Limb (tissue), 2 donors: ENCODE data around the gene CARS2.
"Not testable (repeated sequence)": the region's sequence is repeated elsewhere in the genome, so short reads cannot be mapped to it uniquely, and the experiment has no call there.

ENCODE experiments used
- DNase-seq, 2 donors: peaks; one replicate each; pipeline ENCODE4 v3.0.0-alpha.2; 2016; ENCODE audit errors: extremely low spot score in 2 of 2

The CARS2 gene

DNA sequence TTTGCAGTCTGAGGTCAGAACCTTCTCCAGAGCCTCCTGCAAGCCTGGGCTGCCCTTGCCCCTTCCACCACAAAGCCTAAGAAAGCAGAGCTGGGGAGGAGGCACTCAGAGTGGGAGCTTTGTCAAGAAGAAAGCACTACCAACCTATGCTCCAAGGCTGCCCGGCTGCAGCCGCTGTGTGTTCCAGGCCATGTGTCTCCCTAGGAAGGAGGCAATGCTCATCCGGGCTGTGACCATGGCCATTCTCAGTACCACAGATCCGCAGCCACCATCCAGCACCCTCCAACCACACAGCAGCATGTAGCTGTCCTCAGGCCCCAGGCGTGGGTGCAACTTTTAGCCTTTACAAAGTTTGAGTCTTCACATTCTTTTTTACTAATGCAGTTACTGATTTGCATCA lies 22.0 kb downstream of the CARS2 start:
- DNase-seq = no peak

DNA sequence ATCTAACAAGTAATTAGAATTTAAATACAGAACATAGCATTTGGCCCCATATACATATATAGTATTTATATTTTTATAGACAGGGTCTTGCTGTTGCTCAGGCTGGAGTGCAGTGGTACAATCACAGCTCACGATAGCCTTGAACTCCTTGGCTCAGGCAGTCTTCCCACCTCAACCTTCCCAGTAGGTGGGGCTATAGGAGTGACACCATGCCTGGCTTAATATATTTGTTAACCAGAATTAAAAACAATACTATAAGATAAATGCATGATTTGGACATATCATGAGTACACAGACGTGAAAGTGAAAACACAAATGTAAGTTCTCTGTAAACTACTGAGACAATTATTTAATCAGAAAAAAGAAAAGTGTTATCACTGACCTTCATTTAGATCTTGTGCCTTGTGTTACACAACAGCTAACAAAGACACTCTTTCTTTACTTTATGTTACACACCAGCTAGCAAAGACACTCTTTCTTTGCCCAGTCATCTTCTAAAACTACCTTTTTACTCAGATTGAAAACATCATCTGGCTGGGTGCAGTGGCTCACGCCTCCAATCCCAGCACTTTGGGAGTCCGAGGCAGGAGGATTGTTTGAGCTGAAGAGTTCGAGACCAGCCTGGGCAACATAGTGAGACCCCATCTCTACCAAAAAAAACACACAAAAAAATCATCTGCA lies 22.6 kb downstream of the CARS2 start:
- DNase-seq = no peak

DNA sequence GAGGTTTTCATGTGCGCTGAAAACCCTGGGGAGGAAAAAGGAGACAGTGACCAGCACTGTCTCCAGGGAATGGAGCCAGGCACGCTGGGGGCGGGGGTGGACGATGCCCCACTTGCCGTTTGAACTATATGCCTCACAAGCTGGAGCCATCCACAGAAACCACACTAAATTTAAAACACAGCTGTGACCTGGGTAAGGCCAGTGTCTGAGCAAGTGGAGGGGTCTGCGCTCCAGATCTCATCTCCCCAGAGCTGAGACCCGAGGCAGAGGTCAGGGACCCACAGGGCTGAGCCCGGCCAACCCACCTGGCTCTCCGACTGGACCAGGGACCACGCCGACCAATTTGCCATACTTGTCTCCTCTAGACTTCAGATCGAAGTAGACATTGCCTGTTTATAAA lies 23.2 kb downstream of the CARS2 start:
- no peak for DNase-seq

- no peak for DNase-seq
These were observed 23.9 kb downstream of the CARS2 start for GRCh38 chr13:110681868-110682550.

- DNase-seq = no peak
These were observed 25.1 kb downstream of the CARS2 start for GRCh38 chr13:110680852-110681251.

DNA sequence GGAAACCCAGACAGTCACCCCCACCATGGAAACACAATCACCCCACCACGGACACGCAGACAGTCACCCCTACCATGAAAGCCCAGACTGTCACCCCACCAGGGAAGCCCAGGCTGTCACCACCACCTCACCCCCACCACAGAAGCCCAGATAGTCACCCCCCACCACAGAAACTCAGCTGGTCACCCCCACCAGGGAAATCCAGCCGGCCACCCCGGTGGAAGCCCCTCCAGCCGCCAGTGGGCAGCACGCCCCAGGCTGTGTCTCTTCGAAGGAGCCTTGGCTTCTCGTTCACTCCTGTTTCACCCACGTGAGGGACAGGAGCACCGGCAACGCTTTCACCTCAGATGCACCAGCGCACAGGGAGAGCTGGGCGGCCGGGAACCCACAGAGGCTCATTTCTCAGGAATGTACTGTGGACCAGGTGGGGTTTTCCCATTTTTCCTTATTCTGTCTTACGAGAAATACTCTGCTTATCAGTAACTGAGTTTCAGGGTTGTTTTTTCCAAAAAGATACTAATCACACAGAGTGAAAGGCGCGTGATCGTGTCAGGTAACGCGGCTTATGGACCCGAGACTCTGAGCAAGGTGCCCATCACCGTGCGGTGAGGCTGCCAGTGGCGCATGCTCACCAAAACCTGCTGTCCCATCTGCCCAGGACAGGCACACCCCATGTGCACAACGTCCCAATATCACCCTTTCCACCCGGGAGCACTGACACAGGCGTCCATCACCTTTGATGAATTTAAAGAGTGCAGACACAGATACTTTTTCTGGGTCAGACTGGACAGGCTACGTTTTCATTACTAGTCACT lies 28.0 kb downstream of the CARS2 start:
- no peak for DNase-seq

DNA sequence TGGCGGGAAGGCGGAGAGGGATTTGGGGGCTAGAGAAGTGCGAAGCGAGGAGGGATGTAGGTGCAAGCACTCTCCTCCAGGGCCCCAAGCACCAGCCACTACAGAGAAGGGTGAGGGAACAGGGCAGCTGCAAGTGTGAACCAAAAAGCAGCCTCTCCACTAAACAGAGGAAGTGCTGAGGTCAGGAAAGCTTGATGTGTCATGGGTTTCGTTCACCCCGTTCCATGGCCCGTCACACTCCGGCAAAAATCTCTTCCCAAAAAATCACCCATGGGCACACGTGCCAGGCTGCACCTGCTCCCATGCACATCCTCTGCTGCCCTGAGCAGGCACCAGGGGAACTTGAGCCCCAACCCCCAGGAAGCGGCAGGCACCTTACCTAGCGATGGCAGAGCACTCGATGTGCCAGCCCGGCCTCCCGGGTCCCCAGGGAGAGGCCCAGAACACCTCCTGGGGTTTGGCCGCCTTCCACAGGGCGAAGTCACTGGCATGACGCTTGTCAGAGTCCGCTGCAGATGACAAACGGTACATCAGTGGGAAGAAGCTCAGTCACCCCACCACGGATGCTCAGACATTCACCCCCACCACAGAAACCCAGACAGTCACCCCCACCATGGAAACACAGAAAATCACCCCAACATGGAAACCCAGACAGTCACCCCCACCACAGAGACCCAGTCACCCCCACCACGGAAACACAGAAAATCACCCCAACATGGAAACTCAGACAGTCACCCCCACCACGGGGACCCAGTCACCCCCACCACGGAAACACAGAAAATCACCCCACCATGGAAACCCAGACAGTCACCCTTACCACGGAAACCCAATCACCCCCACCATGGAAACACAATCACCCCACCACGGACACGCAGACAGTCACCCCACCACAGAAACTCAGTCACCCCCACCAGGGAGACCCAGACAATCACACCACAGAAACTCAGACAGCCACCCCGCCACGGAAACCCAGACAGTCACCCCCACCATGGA lies 29.0 kb downstream of the CARS2 start:
- DNase-seq = no peak

DNA sequence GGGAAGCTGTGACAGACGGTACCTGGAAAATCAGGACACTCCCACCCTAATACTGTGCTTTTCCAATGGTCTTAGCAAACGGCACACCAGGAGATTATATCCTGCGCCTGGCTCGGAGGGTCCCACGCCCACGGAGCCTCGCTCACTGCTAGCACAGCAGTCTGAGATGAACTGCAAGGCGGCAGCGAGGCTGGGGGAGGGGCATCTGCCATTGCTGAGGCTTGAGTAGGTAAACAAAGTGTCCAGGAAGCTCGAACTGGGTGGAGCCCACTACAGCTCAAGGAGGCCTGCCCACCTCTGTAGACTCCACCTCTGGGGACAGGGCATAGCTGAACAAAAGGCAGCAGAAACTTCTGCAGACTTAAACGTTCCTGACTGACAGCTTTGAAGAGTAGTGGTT lies 36.1 kb downstream of the CARS2 start:
- DNase-seq = not testable (repeated sequence)

- no peak for DNase-seq
These were observed 36.9 kb downstream of the CARS2 start for GRCh38 chr13:110669036-110669435.

- DNase-seq = no peak
These were observed 39.7 kb downstream of the CARS2 start for GRCh38 chr13:110666255-110666533.

DNA sequence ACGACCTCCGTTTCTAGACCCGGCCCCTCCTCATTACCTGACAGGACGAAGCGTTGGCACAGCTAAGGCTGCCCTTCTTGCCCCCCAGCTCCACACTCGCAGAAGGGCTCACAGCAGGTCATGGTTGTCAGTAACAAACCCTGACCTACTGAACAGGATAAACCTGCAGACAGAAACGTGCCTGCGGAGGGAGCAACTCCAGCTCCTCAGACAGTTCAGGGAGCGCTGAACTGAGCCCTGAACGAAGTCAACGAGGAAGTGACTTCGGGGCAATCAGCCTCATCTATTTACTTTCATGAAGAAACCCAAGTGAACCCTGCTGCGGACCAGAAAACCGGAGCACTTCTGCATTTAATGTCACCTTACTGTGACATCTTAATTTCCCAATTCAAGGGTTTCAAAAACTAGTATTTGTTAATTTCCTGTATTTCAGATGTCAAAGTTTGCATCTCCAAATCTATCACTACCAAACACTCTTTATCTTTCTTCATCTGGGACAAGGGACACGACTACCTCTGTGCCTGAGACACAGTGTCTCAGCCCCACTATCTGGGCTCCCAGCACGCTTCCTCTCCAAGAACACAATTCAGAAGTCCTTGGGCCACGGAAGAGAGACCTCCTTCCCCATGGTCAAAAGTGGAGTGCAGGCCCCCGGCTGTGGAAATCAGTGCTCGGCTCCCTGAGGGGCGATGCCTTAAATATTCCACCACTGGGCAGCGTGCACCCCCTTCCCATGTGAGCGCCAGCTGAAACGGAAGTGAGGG lies 40.2 kb downstream of the CARS2 start:
- no peak for DNase-seq

- DNase-seq = no peak
These were observed 41.2 kb downstream of the CARS2 start for GRCh38 chr13:110664673-110665072.

GRCh38 chr13:110664041-110664440 lies 41.9 kb downstream of the CARS2 start:
- no peak for DNase-seq

GRCh38 chr13:110663491-110663890 lies 42.4 kb downstream of the CARS2 start:
- DNase-seq = no peak

- no peak for DNase-seq
These were observed 43.0 kb downstream of the CARS2 start for GRCh38 chr13:110662777-110663443.

GRCh38 chr13:110662091-110662490 lies 43.8 kb downstream of the CARS2 start:
- DNase-seq = no peak

- no peak for DNase-seq
These were observed 44.7 kb downstream of the CARS2 start for GRCh38 chr13:110661256-110661655.

- not testable (repeated sequence) for DNase-seq
These were observed 47.6 kb downstream of the CARS2 start for GRCh38 chr13:110658218-110658911.

DNA sequence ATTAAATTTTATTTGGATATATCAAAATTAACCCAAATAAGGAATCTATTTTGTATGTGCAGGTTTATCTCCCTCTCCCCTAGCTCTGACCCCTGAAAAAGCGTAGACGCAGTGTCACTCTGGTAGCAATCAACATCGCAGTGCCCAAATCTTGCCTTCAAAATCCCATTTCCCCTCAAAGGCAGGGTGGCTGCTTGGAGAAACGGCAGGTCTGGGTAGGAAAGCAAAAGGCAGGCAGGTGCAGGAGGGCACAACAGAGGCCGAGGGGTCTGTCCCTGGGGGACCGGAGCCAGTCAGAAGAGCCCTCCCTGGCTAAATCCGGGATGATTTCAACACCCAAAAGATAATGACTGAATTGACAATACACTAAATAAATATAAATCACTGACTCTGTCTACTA lies 48.7 kb downstream of the CARS2 start:
- DNase-seq = no peak

GRCh38 chr13:110653851-110654250 lies 52.1 kb downstream of the CARS2 start:
- DNase-seq = no peak
